Parathyroid adenoma (tissue), 2 donors: ENCODE data around the gene RAB19.

Experiments
- H2AFZ ChIP-seq: fragments of 300-600 bp; sonication (generic); one replicate; pipeline ENCODE4 v1.7.0; 2017; ENCODE audit warnings: antibody characterized with exemption, mild to moderate bottlenecking
- H3K27ac ChIP-seq: fragments of 300-600 bp; sonication (generic); one replicate; pipeline ENCODE4 v1.7.0; 2017
- H3K27me3 ChIP-seq: fragments of 300-600 bp; sonication (generic); one replicate; pipeline ENCODE4 v1.7.0; 2017; ENCODE audit warnings: low read length; ENCODE audit not compliant: control insufficient read depth, insufficient read depth
- H3K36me3 ChIP-seq: fragments of 300-600 bp; sonication (generic); one replicate; pipeline ENCODE4 v1.7.0; 2017; ENCODE audit warnings: low read length; ENCODE audit not compliant: control insufficient read depth, insufficient read depth
- H3K4me1 ChIP-seq: fragments of 300-600 bp; sonication (generic); one replicate; pipeline ENCODE4 v1.7.0; 2017; ENCODE audit warnings: control low read depth
- H3K4me2 ChIP-seq: fragments of 300-600 bp; sonication (generic); one replicate; pipeline ENCODE4 v1.7.0; 2017; ENCODE audit warnings: low read length
- H3K4me3 ChIP-seq: fragments of 300-600 bp; sonication (generic); one replicate; pipeline ENCODE4 v1.7.0; 2017; ENCODE audit warnings: low read depth, low read length
- H3K79me2 ChIP-seq: fragments of 300-600 bp; sonication (generic); one replicate; pipeline ENCODE4 v1.7.0; 2017; ENCODE audit warnings: control low read depth
- H3K9ac ChIP-seq: fragments of 300-600 bp; sonication (generic); one replicate; pipeline ENCODE4 v1.7.0; 2017; ENCODE audit warnings: mild to moderate bottlenecking
- H3K9me3 ChIP-seq: fragments of 300-600 bp; sonication (generic); one replicate; pipeline ENCODE4 v1.7.0; 2017; ENCODE audit warnings: low read length; ENCODE audit not compliant: control insufficient read depth
- CTCF ChIP-seq: fragments of 300-600 bp; sonication (generic); IDR thresholded peaks from one replicate; pipeline ENCODE4 v1.7.0; 2017; ENCODE audit warnings: antibody characterized with exemption, mild to moderate bottlenecking
- donor health status: primary hyperparathyroidism.

The RAB19 gene

GRCh38 chr7:140390466-140391190, 13.2 kb upstream of the RAB19 start:
- no peaks in the 10 kb centered on the region for H3K27me3 ChIP-seq
- H3K9ac ChIP-seq: no peak overlapping the region
- no peaks in the 10 kb centered on the region for H3K36me3 ChIP-seq
- no peak overlapping the region for H3K4me3 ChIP-seq
- H3K9me3 ChIP-seq: no peaks in the 10 kb centered on the region
- H3K79me2 ChIP-seq: peaks cover 36% of the 10 kb centered on the region
- H3K4me2 ChIP-seq: no peak overlapping the region
- no peak for TF ChIP-seq CTCF
- H2AFZ ChIP-seq: no peak overlapping the region
- H3K27ac ChIP-seq: no peak overlapping the region
- no peaks in the 10 kb centered on the region for H3K4me1 ChIP-seq

GRCh38 chr7:140391634-140392033, 12.2 kb upstream of the RAB19 start:
- Histone ChIP-seq H2AFZ (no peak overlapping the region), H3K36me3 (no peaks in the 10 kb centered on the region), H3K4me1 (peaks cover 7% of the 10 kb centered on the region), H3K79me2 (peaks cover 40% of the 10 kb centered on the region), H3K27ac (no peak overlapping the region), H3K4me3 (no peak overlapping the region), H3K4me2 (no peak overlapping the region), H3K9ac (no peak overlapping the region), H3K9me3 (no peaks in the 10 kb centered on the region), H3K27me3 (no peaks in the 10 kb centered on the region)
- TF ChIP-seq CTCF: no peak

- Histone ChIP-seq H3K27ac (no peak overlapping the region), H3K4me1 (peaks cover 8% of the 10 kb centered on the region), H3K27me3 (no peaks in the 10 kb centered on the region), H3K9ac (no peak overlapping the region), H3K4me2 (no peak overlapping the region), H3K79me2 (peaks cover 58% of the 10 kb centered on the region), H3K4me3 (no peak overlapping the region), H2AFZ (no peak overlapping the region), H3K9me3 (no peaks in the 10 kb centered on the region), H3K36me3 (no peaks in the 10 kb centered on the region)
- TF ChIP-seq CTCF: no peak
Observed at GRCh38 chr7:140393756-140394306, 10.0 kb upstream of the RAB19 start.

- no peaks in the 10 kb centered on the region for H3K9me3 ChIP-seq
- no peaks in the 10 kb centered on the region for H3K36me3 ChIP-seq
- peak within 1 kb of the TSS; percentile 64 for H3K27ac ChIP-seq
- peak within 1 kb of the TSS; percentile 95 for H2AFZ ChIP-seq
- no peaks in the 10 kb centered on the region for H3K27me3 ChIP-seq
- H3K4me1 ChIP-seq: peaks cover 13% of the 10 kb centered on the region
- no peak for TF ChIP-seq CTCF
- peaks cover 49% of the 10 kb centered on the region for H3K79me2 ChIP-seq
- peak within 1 kb of the TSS; percentile 92 for H3K4me3 ChIP-seq
- H3K9ac ChIP-seq: peak within 1 kb of the TSS; percentile 64
- H3K4me2 ChIP-seq: peak within 1 kb of the TSS; percentile 84
Observed at GRCh38 chr7:140397784-140398750, 5.8 kb upstream of the RAB19 start, which contains the start of gene SLC37A3. Gene SLC37A3, minus strand, starts transcription at chr7:140398530. Its CDS starts 16,004 bp downstream, at chr7:140382526.
